SW480 (cell line): ENCODE data around the gene AMOTL1.
"Not testable (repeated sequence)": the region's sequence is repeated elsewhere in the genome, so short reads cannot be mapped to it uniquely, and the experiment has no call there.

Experiments
- DNase-seq: peaks from one replicate; pipeline ENCODE4 v3.0.0-alpha.2; 2016; ENCODE audit warnings: low spot score

Gene AMOTL1

GRCh38 chr11:94882931-94883330, 114.8 kb downstream of the AMOTL1 start:
- DNase-seq, result no peak

DNA sequence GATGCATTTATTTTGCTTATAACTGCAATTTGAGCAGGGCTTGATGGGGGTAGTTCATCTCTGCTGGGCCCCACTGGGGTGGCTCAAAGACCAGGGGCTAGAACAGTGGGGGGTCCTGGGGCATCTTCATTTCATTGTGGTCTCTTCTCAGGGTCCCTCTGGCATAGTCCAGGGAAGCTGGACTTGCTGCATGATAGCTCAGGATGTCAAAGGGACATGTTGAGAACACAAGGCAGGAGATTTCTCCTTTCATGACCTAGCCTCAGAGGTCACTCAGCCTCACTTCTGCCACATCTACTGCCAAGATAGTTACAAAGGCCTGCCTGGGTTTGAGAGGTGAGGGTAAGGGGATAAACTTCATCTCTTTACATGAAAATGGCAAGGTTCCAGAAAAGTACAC, 115.7 kb downstream of the AMOTL1 start:
- DNase-seq, result no peak

- DNase-seq, result no peak
Observed at GRCh38 chr11:94884376-94884775, 116.2 kb downstream of the AMOTL1 start.

GRCh38 chr11:94885133-94885532, 117.0 kb downstream of the AMOTL1 start:
- peak; percentile 51 for DNase-seq

GRCh38 chr11:94885581-94885980, 117.4 kb downstream of the AMOTL1 start:
- no peak for DNase-seq

DNA sequence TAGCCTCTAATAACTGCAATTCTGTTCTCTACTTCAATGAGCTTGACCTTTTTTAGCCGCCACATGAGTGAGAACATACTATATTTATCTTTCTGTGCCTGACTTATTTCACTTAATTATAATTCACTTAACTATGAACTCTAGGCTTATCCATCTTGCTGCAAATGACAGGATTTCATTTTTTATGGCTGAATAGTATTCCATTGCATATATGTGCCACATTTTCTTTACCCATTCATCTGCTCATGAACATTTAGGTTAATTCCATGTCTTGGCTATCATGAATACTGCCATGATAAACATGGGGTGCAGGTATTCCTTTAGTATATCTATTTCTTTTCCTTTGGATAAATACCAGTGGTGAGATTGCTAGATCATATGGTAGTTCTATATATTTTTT, 120.0 kb downstream of the AMOTL1 start:
- no peak for DNase-seq

GRCh38 chr11:94895451-94895850, 127.3 kb downstream of the AMOTL1 start:
- DNase-seq, result no peak

- DNase-seq, result no peak
Observed at GRCh38 chr11:94895971-94896370, 127.8 kb downstream of the AMOTL1 start.

- DNase-seq, result peak; percentile 47
Observed at GRCh38 chr11:94897330-94897768, 129.2 kb downstream of the AMOTL1 start.

DNA sequence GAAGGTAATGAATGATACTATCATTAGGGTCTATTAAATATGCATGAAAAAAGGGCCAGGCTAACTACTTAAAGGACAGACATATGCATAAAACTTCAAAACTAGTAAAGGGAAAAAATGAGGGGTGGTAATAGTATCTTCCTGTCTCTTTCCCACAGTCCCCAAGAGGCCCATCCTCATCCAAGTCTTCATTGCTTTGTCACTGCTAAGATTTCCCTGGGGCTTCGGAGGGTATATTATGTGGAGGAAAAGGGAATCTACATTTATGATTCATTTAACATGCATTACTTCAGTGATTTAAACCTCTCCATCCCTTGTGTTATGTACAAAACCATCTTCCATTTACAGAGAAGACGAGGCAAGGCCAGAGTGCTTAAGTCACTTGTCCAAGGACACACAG, 139.1 kb downstream of the AMOTL1 start:
- no peak for DNase-seq

- DNase-seq, result peak; percentile 38
Observed at GRCh38 chr11:94909371-94909820, 141.2 kb downstream of the AMOTL1 start.

DNA sequence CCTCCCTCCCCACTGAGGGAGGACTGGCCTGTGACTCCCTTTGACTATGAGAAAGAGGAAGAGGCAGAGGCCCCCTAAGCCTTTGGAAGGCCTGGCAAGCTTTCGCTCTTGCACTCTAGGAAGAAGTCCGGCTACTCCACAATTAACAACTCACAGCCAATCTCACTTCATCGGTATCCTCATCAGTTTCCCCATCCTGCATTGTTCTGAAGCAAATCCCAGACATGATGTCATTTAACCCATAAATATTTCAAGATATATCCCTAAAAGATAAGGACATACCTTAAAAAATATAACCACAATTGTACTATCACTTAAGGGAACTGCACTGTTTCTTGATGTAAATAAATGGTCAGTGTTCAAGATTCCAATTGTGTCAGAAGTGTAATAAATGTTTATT, 142.1 kb downstream of the AMOTL1 start:
- no peak for DNase-seq

DNA sequence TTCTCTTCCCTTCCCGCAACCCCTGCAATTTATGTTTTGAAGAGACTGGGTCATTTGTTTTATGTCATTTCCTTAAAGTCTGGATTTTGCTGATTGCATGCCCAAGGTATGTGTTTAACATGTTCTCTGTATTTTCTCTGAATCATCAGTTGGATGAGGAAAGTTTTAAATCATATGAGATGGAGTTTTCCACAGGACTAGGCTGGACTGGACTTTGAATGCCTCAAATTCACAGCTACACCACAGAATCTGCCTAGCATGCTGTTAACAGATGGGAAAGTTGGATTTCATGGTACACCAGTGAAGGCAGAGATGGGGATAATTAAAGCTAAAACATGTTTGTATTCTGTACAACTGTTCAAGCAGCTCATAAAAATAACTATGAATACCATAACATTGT, 142.6 kb downstream of the AMOTL1 start:
- DNase-seq, result no peak

DNA sequence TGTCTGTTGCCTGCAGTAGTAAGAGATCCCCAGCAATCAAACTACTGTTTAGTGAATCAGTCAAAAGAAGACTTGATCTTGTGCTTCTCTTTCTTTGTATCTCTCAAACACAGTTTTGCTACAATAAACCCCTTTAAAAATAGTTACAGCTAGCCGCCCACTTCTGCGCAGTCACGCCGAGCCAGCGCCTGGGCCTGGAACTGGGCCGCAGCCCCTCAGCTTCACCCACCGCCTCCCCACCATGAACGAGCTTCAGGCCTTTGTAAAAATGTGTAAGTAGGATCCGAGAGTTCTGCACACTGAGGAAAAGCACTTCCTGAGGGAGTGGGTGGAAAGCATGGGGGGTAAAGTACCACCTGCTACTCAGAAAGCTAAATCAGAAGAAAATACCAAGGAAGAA, 144.7 kb downstream of the AMOTL1 start:
- no peak for DNase-seq

- not testable (repeated sequence) for DNase-seq
Observed at GRCh38 chr11:94913718-94914394, 145.7 kb downstream of the AMOTL1 start.

DNA sequence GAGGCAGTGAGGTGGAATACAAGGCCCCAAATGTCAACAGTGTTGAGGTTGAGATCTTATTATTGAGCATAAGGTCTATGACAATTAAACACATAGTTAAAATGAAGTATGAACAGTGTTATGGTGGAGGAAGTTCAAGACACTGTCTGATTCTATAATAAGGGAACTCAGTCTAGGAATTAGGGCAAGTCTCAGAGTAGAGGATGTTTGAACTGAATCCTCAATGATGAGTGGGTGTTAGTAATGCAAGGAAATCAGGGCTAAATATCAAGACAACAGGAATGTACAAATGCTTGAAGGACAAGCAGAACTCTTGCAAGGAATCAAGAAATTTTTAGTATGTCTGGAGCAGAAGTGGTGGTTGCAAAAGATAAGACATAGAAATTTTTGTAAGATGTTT, 152.2 kb downstream of the AMOTL1 start:
- no peak for DNase-seq

DNA sequence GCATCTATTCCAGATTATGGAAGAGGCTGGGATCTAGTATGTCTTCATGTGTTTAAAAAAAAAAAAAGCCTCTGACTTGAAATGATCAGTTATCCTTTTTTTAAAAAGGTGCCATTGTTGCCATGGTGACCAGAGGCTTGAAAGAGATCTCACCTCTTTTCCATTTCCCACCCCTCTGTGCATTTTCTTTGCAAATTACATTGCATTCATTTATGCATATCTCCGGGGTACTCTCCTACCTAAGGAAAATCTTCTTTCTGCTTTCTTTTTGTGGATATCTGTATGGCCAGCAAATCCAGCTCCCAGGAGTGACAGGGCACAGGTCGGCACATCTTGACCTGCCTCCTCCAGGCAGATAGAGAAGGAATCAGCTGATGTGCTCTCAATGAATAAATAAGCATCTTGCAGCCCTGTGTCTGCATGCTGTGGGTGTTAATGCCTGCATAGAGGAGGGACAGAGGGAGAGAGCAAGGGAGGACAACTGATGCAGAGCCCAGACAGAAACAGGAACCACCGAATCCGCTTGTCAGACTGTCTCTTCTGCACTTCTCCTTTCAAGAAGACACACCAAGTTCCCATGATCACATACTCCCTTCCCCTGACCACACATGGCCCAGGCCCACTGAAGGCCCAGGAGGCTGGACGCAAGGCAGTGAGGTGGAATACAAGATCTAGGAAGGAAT, 154.3 kb downstream of the AMOTL1 start:
- no peak for DNase-seq

GRCh38 chr11:94923004-94923334, 154.8 kb downstream of the AMOTL1 start:
- no peak for DNase-seq

DNA sequence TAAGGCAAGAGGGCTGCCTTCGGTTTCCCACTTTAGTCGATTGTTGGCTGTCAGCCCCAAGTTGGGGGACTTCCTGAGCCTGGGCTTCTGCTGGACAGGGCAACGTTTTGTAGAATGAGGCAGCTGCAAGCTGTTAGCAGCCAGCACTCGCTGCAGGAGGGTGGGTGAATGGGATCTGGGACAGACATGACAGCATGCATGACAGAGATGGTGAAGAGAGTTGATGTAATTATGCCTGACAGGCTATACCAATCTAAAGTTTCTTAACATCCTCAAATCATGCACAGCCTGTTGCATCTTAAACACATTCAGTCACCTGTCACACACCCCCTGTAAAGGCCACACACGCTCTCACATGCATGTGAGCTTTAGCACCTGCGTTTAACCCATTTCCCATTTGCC, 156.0 kb downstream of the AMOTL1 start:
- no peak for DNase-seq

DNA sequence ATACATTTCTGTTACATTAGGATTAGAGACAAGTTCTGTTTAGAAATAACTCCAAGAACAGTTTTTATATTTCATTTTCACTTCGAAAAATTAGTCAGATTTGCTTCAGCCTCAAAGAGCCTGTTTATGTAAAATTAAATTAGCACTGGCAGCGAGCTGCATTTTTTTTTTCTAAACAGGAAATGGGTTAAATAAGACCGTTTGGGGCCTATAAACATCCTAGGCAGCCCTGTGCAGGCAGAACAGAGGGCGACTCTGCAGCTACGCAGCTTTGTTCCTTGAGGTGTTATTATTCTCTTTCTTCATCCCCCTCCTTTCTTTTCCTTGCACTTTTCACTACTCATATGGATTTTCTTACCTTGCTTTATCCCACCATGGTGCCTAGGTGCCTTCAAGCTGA, 156.5 kb downstream of the AMOTL1 start:
- DNase-seq, result no peak

DNA sequence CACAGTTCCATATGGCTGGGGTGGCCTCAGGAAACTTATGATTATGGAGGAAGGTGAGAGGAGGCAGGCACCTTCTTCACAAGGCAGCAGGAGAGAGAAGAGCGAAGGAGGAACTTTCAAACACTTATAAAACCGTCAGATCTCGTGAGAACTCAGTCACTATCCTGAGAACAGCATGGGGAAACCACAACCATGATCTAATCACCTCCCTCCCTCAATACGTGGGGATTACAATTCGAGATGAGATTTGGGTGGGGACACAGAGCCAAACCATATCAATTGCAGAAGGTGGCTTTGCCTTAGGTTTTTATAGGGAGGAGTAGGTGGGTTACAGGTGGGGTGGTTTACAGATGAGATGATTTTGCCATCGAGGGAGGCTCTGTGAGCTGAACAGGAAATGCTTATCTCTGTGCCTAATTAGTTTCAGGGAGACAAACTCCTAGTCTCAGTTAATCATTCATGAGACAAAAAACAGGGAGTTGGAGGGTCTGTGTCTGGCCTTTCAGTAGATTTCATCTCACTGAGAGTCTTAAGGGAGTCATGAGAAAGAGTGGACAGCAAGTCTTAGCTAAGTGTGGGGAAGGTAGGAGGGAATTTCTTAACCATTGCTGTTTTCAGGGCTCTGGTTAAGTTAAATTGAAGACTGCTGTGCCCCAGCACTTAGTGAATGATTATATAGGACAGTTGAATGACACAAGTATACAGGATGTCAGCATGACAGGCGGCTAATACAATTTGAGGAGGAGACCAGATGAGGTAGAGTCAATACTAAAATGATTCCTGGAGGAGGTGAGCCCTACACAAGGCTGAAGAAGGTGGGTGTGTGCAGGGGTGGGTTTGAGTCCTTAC, 157.5 kb downstream of the AMOTL1 start:
- DNase-seq, result no peak

DNA sequence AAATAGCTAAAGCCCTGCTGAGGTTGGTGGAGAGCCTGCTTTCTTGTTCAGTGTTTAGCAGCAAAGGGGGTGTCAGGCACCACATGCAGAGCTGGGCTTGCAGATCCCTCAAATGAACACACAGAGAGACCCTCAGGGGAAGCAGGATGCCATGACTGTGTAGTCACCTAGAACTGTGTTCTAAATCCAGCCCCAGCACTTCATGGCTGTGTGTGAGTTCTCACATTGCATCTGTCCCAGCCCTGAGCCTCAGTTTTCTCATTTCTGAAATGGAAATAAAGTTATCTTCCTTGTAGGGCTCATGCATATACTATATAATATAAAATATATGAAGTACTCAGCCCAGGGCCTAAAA, 158.1 kb downstream of the AMOTL1 start:
- DNase-seq, result no peak
